Keratinocyte (primary cell): ENCODE results near the gene INO80E.

ENCODE experiments used
- CTCF ChIP-seq, 3 experiments: IDR thresholded peaks in 1 of 3; conservative IDR thresholded peaks in 1 of 3; optimal IDR thresholded peaks in 1 of 3; 2 replicates in 2 of 3; 3 replicates in 1 of 3; pipeline versions ENCODE3 to v1.5.1; 2011; ENCODE audit warnings: low read length in 3 of 3, mild to moderate bottlenecking in 3 of 3, moderate library complexity in 2 of 3, control low read depth in 1 of 3, inconsistent platforms in 1 of 3; ENCODE audit not compliant: insufficient read depth in 2 of 3; ENCODE audit errors: extremely low read depth in 1 of 3
- EZH2 ChIP-seq: IDR thresholded peaks from one replicate; pipeline ENCODE4 v1.6.1; 2012; ENCODE audit warnings: inconsistent platforms, mild to moderate bottlenecking, low read length, moderate library complexity

GRCh38 chr16:29977063-29977825, 18.8 kb upstream of the INO80E start:
- TF ChIP-seq CTCF (optimal IDR thresholded peaks at IDR 0.05 in 1 of 3, IDR thresholded peaks at IDR 0.05 in 1 of 3, conservative IDR thresholded peaks at IDR 0.05 in 1 of 3; ENCODE audit: extremely low read depth in 1 of 3, insufficient read depth in 2 of 3, low read length in 3 of 3) (no peak), EZH2 (no peak)
